Astrocyte of the spinal cord (primary cell): Measurements from ENCODE around the gene CREB5.
A peak's percentile ranks its signal among the peaks of the same experiment; 100 is the strongest.

Experiments
- DNase-seq: peaks from one replicate; pipeline ENCODE4 v3.0.0; 2011; ENCODE audit warnings: low read depth, low spot score
- H3K4me3 ChIP-seq: 2 replicates; pipeline ENCODE4 v1.5.1; 2011; ENCODE audit warnings: low read depth, mild to moderate bottlenecking, low read length, moderate library complexity
- CTCF ChIP-seq: IDR thresholded peaks from 2 replicates; pipeline ENCODE4 v1.5.1; 2012; ENCODE audit warnings: low read depth, mild to moderate bottlenecking, low read length, inconsistent platforms
- in situ Hi-C: cut with HindIII; loops from 2 replicates; pipeline ENCODE4 v1.10.0; 2017; ENCODE audit warnings: low sequenced_read_pairs

Gene CREB5

DNA sequence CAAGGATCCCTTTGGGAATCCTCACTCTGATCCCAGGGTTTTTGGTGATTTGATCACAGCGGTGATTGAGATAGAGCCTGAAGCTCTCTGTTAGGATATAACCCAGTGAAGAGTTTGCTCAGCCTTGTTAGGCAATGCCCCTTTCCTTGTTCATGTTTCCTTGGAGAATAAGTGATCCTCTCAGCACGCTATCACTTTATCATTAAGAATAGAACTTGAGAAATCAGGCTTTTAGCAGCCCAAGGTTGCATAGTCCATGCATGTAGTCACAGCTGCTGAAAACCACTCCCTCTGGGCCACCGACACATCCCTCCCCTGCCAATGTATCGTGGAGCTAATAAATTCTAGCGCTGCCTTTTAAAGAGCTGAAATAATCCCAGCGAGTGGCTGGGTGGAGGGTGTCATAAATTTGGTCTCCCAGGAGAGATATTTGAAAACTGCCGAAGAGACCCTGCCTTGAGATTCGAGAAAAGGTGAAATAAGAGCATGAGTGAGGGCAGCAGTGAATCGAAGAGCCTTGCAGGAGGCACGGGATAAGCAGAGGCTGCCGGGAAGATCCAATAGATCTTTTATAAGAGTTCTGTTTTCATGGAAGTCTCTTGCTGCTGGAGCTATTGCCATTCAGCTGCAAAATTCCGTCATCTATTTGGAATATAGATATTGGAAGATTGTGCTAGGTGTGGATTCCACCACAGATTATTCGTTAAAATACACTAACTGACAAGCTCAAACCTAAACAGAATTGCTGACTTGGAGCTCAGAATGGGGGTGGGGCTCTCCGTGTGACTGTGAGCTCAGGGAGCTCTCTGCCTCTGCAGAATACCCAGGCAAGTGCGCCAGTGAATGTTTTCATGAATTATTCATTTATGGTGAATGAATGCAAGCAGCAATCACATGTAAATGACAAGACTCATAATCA, 296.0 kb downstream of the CREB5 start:
- no peak for TF ChIP-seq CTCF
- in situ Hi-C loops, result no loop called here
- peak overlapping the region; percentile 40 for H3K4me3 ChIP-seq
- peak; percentile 76 for DNase-seq

DNA sequence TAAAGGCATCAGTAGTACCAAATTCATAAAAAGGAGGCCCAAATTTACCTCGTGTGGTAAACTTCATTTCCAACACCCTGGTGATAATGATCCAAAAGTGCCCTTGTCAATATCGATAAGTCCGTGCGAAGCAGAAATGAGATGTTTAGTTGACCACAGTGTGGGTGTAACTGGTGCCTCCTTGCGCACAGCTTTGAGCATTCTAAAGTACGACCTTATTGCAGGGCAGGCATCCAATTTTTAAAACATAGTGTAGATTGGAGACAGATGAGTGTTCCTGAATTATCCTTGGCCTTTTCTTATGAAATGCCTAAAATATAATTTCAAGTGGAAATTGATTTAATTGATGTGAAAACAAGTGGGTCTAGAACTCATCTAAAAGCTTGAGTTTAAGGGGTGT, 297.4 kb downstream of the CREB5 start:
- in situ Hi-C loops, result no loop called here
- no peak overlapping the region for H3K4me3 ChIP-seq

DNA sequence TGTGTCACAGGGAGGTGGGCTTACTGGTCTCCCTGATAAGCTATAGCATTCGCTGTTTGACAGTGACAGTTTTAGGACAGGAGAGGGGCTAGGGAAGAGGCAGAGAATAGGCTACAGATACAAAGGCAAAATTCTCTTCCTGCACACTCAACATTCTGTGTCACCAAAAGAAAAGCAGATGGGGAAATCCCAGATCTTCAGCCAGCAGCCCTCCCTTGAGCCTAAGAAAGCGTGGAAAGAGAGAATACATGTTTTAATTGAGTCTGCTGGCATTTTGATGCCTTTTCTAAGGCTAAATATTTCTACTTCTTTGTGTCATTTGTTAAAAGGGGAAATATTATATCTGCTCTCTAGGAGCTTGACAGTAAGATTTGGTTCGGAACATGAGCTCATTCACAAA, 298.8 kb downstream of the CREB5 start:
- H3K4me3 ChIP-seq, result no peak overlapping the region
- TF ChIP-seq CTCF, result no peak
- DNase-seq, result no peak
- in situ Hi-C loops, result no loop called here

More for the DNA sequence above, 297.4 kb downstream of the CREB5 start:
- TF ChIP-seq CTCF, result no peak
- no peak for DNase-seq

DNA sequence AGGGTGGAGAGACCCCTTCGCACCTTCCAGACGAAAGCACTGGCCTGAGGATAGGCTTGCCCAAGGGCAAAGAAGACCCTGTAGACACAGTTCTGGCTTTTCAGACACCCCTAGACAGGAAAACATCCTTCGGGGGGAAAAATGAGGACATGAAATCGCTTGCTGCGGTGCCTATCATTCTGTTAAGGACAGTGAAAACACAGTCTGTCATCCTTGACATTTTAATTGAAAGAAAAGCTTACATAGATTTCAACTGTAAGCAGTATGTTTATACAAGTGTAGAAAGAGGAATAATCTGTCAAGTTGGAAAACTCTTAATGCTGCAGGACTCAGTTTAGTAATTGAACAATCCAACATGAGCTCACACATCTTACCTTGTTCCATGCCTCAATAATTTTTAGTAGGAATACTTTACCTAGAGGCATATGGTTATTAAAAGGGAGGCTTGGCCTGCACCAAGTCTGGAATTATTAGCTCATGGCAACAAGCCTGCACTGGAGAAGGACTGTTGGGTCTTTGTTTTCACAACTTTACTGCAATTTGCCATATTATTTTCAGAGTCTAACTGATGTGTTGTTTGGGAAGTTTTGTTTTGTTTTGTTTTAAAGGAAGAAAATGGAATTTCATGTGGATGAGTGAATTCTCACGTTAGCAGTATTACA, 302.3 kb downstream of the CREB5 start:
- no peak for TF ChIP-seq CTCF
- no peak for DNase-seq
- in situ Hi-C loops, result no loop called here
- no peak overlapping the region for H3K4me3 ChIP-seq

DNA sequence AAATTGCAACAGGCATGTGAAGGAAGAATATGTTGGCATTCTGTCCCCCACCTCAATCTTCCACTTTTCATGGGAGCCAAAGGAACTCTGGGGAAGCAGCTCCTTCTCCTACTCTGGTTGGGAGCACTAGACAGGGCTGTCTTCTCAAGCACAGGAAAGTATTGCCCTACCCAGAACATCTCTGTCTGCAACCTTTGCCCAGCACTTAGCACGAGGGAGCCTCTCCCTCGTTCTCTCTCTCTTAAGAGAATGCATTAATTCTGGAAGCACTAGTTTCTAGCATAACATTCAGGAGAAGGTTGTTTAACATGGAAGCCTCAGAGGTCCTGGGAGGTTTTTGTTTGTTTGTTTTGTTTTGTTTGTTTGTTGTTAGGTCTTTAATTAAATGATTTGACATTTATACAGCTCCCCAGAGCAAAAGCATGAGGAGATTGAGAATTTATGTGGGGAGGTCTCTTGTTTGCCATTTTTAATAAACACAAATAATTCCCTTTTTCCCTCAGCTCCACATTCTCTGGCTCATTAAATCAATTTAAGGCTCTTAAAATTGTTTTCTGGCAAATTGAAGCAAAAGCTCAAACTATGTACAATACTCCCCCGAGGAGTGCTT, 305.2 kb downstream of the CREB5 start:
- no peak for TF ChIP-seq CTCF
- in situ Hi-C loops, result no loop called here
- H3K4me3 ChIP-seq, result no peak overlapping the region
- DNase-seq, result no peak

- DNase-seq, result no peak
- no peak overlapping the region for H3K4me3 ChIP-seq
- no peak for TF ChIP-seq CTCF
- in situ Hi-C loops, result no loop called here
Measured at GRCh38 chr7:28718055-28718481, 305.8 kb downstream of the CREB5 start.
